Keratinocyte (primary cell): ENCODE measurements around the gene CIAPIN1.

ENCODE experiments used
- EZH2 ChIP-seq: IDR thresholded peaks from one replicate; pipeline ENCODE4 v1.6.1; 2012; ENCODE audit warnings: inconsistent platforms, mild to moderate bottlenecking, low read length, moderate library complexity
- TF ChIP-seq, protein P1 (sequence below), 3 experiments: IDR thresholded peaks in 1 of 3; conservative IDR thresholded peaks in 1 of 3; optimal IDR thresholded peaks in 1 of 3; 2 replicates in 2 of 3; 3 replicates in 1 of 3; pipeline versions ENCODE3 to v1.5.1; 2011; ENCODE audit warnings: low read length in 3 of 3, mild to moderate bottlenecking in 3 of 3, moderate library complexity in 2 of 3, control low read depth in 1 of 3, inconsistent platforms in 1 of 3; ENCODE audit not compliant: insufficient read depth in 2 of 3; ENCODE audit errors: extremely low read depth in 1 of 3

DNA sequence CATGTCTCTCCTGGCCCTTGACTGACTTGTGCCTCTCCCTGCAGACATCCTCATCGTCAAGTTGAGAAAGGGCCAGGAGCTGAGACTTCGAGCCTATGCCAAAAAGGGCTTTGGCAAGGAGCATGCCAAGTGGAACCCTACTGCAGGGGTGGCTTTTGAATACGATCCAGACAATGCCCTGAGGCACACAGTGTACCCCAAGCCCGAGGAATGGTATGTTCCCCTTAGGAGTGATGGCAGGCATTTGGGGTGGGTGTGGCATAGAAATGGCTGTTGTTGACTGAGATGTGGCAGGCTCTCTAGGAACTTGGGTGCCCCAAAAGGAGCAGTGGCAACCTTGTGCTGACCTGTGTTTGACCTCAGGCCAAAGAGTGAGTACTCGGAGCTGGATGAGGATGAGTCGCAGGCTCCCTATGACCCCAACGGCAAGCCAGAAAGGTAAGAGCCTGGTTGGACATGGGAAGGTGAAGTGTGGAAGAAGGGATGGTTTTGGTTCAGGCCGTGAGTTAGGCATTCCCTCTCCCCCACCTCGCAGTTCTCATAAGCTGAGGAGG is 22.8 kb upstream of the CIAPIN1 start:
- TF ChIP-seq EZH2, result no peak
- TF ChIP-seq, protein P1, sequence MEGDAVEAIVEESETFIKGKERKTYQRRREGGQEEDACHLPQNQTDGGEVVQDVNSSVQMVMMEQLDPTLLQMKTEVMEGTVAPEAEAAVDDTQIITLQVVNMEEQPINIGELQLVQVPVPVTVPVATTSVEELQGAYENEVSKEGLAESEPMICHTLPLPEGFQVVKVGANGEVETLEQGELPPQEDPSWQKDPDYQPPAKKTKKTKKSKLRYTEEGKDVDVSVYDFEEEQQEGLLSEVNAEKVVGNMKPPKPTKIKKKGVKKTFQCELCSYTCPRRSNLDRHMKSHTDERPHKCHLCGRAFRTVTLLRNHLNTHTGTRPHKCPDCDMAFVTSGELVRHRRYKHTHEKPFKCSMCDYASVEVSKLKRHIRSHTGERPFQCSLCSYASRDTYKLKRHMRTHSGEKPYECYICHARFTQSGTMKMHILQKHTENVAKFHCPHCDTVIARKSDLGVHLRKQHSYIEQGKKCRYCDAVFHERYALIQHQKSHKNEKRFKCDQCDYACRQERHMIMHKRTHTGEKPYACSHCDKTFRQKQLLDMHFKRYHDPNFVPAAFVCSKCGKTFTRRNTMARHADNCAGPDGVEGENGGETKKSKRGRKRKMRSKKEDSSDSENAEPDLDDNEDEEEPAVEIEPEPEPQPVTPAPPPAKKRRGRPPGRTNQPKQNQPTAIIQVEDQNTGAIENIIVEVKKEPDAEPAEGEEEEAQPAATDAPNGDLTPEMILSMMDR (optimal IDR thresholded peaks at IDR 0.05 in 1 of 3, IDR thresholded peaks at IDR 0.05 in 1 of 3, conservative IDR thresholded peaks at IDR 0.05 in 1 of 3; ENCODE audit: extremely low read depth in 1 of 3, insufficient read depth in 2 of 3, low read length in 3 of 3), result no peak
